Measurements from ENCODE around the gene PHKB.

- no peak for TF ChIP-seq CTCF (IDR thresholded peaks at IDR 0.05)
- TF ChIP-seq POLR2A (IDR thresholded peaks at IDR 0.05) = no peak
These were observed 131.1 kb downstream of the PHKB start for GRCh38 chr16:47592232-47592631.

Data from uterus (tissue), 2 donors.